GM19035 (cell line): ENCODE results near the gene P2RX4.
"Not testable (repeated sequence)": the region's sequence is repeated elsewhere in the genome, so short reads cannot be mapped to it uniquely, and the experiment has no call there.

Source experiments
- ATAC-seq: cut with Tn5 transposase; IDR thresholded peaks from one replicate; pipeline ENCODE4 v1.9.1; 2021; ENCODE audit not compliant: unreplicated experiment

Gene P2RX4

DNA sequence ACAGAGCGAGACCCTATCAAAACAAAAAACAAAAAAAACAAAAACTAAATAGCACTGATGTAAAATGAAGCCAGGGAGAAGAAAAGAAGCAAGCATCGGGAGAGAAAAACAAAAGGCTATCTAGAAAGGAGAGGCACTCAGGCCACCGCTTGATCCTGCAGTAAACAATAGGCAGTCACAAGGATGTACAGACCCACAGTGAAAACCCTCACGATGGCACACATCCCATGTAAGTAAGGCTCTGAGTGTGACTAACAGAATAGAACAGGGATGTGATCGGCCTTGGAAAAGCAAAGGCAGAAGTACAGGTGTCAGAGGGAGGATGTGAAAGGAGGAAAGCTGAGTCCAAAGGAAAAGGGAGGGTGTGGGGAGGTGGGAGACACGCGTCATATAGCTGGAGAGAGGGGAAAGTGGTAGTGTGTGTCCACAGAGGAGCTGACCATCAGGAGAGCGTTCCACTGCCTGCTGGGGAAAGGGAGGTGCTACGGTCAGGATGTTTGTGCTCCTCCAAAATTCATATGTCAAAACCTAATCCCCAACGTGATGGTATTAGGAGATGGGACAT lies 55.1 kb downstream of the P2RX4 start:
- ATAC-seq, result no peak

DNA sequence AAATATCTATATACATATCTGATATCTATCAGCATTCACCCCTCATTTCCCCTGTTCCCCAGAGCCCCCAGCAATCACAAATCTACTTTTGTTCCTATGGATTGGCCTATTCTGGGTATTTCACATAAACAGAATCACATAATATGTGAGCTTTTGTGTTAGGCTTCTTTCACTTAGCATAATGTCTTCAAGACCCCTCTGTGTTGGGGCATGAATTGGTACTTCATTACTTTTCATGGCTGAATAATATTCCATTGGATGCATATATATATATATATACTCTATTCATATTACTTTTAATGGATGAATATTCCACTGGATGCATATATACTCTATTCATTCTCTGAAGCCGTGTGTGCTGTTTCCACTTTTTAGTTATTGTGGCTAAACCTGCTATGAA lies 57.9 kb downstream of the P2RX4 start:
- no peak for ATAC-seq

DNA sequence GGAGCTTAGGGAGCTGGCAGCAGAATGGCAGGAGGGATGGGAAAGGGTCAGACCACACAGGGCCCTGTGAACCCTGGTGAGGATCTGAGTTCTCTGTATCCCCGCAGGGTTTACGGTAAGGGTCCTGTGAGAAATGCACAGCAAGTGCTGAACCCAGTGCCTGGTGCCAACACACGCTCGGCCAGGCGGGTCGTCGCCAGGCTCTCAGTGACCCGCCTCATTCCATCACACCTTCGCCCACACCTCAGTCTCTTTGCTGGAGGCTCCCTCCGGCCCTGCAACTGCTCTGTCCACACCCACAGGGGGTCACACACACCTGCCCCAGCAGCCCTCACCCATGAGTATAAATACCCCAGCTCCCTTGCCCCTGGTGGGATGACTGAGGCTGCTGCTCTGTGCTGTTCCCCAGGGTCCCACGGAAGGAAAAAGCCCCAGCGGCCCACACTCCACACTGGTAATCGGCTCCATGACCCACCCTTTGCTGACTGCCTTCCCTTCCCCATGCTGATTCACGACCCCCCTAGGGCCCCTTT lies 63.5 kb downstream of the P2RX4 start:
- no peak for ATAC-seq

- no peak for ATAC-seq
Observed at GRCh38 chr12:121274036-121274763, 64.3 kb downstream of the P2RX4 start.

DNA sequence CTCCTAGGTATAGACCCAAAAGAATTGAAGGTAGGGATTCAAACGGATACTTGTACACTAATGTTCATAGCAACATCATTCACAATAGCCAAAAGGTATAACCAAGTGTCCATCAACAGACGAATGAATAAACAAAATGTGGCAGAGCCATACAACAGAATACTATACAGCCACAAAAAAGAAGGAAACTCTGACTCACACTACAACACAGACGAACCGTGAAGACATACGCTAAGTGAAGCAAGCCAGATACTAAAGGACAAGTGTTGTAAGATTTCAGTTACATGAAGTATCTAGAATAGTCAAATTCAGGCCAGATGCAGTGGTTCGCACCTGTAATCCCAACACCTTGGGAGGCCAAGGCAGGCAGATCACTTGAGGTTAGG lies 67.4 kb downstream of the P2RX4 start:
- ATAC-seq, result no peak

DNA sequence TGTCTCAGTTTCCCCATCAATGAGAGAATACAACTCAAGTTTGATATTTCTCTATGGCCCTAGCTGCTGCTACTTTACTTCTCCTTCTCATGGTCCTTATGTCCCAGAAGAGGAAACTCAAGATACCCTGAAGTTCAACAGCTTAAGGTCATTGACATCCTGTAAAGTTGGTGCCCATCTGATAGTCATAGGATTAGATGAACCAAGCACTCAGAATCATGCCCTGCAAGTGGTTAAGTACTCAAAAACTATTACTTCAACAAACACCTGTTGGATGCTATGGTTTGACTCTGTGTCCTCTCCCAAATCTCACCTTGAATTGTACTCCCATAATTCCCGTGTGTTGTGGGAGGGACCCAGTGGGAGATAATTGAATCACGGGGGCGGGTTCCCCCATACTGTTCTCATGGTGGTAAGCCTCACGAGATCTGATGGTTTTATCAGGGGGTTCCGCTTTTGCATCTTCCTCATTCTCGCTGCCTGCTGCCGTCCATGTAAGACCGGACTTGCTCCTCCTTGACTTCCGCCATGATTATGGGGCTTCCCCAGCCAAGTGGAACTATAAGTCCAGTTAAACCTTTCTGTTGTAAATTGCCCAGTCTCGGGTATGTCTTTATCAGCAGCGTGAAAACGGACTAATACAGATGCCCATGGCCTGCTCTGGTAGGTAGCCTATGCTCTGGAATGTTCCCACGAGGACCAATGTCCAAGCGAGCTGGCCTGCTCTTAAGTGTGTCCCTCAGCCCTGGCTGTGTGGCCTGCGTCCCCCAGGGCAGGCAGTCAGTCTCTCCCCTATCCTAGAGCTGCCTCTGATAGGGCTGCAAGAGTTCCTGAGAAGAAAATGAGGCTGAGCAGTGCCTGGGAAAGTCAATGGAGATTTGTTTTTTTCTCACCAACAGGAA lies 68.5 kb downstream of the P2RX4 start:
- ATAC-seq, result no peak

DNA sequence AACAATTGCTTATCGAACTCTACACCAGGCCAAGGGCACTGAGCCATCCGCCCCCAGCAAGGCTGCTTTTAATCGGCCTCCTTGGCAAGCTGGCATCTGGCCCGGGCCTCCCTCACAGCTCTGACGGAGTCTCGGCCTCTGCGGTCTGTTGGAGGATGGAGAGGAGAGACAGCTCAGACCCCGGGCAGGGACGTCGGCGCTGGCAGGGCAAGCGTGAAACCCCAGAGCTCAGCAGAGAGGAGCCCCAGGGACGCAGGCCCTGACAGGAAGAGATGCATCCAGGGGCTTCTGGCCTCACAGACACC lies 69.1 kb downstream of the P2RX4 start:
- no peak for ATAC-seq

- no peak for ATAC-seq
Observed at GRCh38 chr12:121279507-121279915, 69.6 kb downstream of the P2RX4 start.

DNA sequence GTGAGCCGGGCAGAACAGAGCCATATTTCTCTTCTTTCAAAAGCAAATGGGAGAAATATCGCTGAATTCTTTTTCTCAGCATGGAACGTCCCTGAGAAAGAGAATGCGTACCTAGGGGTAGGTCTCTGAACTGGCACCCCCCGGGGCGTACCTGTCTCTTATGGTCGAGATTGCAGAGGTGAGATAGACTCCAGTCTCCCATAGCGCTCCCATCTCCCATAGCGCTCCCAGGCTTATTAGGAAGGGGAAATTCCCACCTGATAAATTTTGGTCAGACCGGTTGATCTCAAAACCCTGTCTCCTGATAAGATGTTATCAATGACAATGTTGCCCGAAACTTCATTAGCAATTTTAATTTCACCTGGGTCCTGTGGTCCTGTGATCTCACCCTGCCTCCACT lies 70.6 kb downstream of the P2RX4 start:
- ATAC-seq, result not testable (repeated sequence)

DNA sequence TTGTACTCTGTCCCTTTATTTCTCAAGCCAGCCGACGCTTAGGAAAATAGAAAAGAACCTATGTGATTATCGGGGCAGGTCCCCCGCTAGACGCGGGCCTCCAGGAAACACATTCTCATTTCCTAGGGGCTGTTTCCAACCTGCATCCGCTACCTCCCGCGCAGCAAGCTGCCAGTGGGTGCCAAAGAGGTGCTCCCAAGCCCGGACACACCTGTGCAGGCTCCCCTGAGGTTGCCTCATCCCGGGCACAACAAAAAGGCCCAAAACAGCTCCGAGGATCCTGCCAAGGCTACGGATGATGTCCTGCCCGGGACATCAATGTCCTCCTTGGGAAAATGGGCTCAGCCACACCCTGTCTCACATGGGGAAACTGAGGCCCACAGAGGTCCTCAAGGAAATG lies 71.2 kb downstream of the P2RX4 start:
- ATAC-seq, result not testable (repeated sequence)

- ATAC-seq, result no peak
Observed at GRCh38 chr12:121282072-121282742, 72.3 kb downstream of the P2RX4 start.

DNA sequence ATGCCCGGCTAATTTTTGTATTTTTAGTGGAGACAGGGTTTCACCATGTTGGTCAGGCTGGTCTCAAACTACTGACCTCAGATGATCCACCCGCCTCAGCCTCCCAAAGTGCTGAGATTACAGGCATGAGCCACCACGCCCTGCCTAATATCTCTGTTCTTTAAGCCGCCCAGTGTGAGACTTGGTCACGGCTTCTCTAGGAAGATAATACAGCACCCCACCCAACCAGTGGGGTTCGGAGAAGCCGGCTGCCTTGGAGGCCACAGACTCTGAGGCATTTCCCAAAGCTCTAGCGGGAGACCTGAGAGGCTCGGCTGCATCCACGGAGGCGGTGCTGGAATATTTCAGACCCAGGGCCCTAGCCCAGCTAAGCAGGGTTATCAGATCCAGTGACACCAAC lies 73.0 kb downstream of the P2RX4 start:
- not testable (repeated sequence) for ATAC-seq

- ATAC-seq, result no peak
Observed at GRCh38 chr12:121283388-121283787, 73.5 kb downstream of the P2RX4 start.
